Measurements from ENCODE around the gene POMGNT2. TPM values are rescaled to one million over a fixed set of nuclear protein-coding genes. Genes with fewer than 3 reads are reported as not detected.

POMGNT2 gene
- total and polyA plus RNA-seq, 4 donors = 2.8 to 12.0 (median 8.6) TPM

GRCh38 chr3:43062564-43063040 is 43.3 kb downstream of the POMGNT2 start:
- Histone ChIP-seq H3K27me3 (ENCODE audit: control insufficient read depth in 1 of 2, insufficient read depth in 2 of 2, low read length in 1 of 2) (no peaks in the 10 kb centered on the region), H3K4me3 (ENCODE audit: low read length in 2 of 2) (no peak overlapping the region), H3K9me3 (ENCODE audit: control insufficient read depth, low read length) (peaks cover 2% of the 10 kb centered on the region), H3K4me1 (ENCODE audit: control insufficient read depth in 1 of 2, insufficient read depth in 2 of 2, low read length in 2 of 2) (no peaks in the 10 kb centered on the region), H3K27ac (ENCODE audit: low read depth in 1 of 2, low read length in 2 of 2) (no peak overlapping the region), H3K36me3 (ENCODE audit: control insufficient read depth in 1 of 2, insufficient read depth in 2 of 2, low read length in 1 of 2) (no peaks in the 10 kb centered on the region)
- DNase-seq (no peak), ATAC-seq (ENCODE audit: low FRiP score) (peak; percentile 33)
- WGBS, 2 donors = 83 to 86% methylated on average over 8 of the region's 8 CpGs
- intact Hi-C loops (cut with DNase I) = no loop called here

- ATAC-seq (ENCODE audit: low FRiP score) (no peak), DNase-seq (no peak)
- H3K4me1 ChIP-seq (ENCODE audit: control insufficient read depth in 1 of 2, insufficient read depth in 2 of 2, low read length in 2 of 2) = no peaks in the 10 kb centered on the region
- H3K4me3 ChIP-seq (ENCODE audit: low read length in 2 of 2) = no peak overlapping the region
- H3K36me3 ChIP-seq (ENCODE audit: control insufficient read depth in 1 of 2, insufficient read depth in 2 of 2, low read length in 1 of 2) = no peaks in the 10 kb centered on the region
- no peaks in the 10 kb centered on the region for H3K27me3 ChIP-seq (ENCODE audit: control insufficient read depth in 1 of 2, insufficient read depth in 2 of 2, low read length in 1 of 2)
- no peak overlapping the region for H3K27ac ChIP-seq (ENCODE audit: low read depth in 1 of 2, low read length in 2 of 2)
- peaks cover 2% of the 10 kb centered on the region for H3K9me3 ChIP-seq (ENCODE audit: control insufficient read depth, low read length)
- WGBS, 2 donors = 96% methylated on average over 5 of the region's 5 CpGs
- intact Hi-C loops (cut with DNase I) = no loop called here
Observed at GRCh38 chr3:43062040-43062563, 43.8 kb downstream of the POMGNT2 start.

GRCh38 chr3:43061101-43061895 is 44.6 kb downstream of the POMGNT2 start:
- Histone ChIP-seq H3K9me3 (ENCODE audit: control insufficient read depth, low read length) (peaks cover 2% of the 10 kb centered on the region), H3K4me3 (ENCODE audit: low read length in 2 of 2) (no peak overlapping the region), H3K27me3 (ENCODE audit: control insufficient read depth in 1 of 2, insufficient read depth in 2 of 2, low read length in 1 of 2) (no peaks in the 10 kb centered on the region), H3K36me3 (ENCODE audit: control insufficient read depth in 1 of 2, insufficient read depth in 2 of 2, low read length in 1 of 2) (no peaks in the 10 kb centered on the region), H3K4me1 (ENCODE audit: control insufficient read depth in 1 of 2, insufficient read depth in 2 of 2, low read length in 2 of 2) (no peaks in the 10 kb centered on the region), H3K27ac (ENCODE audit: low read depth in 1 of 2, low read length in 2 of 2) (no peak overlapping the region)
- intact Hi-C loops (cut with DNase I) = no loop called here
- WGBS, 2 donors = 69 to 75% methylated on average over 8 of the region's 8 CpGs
- DNase-seq (no peak), ATAC-seq (ENCODE audit: low FRiP score) (no peak)

- WGBS, 2 donors = 95 to 97% methylated on average over 1 of the region's 1 CpG
- DNase-seq (no peak), ATAC-seq (ENCODE audit: low FRiP score) (no peak)
- H3K36me3 ChIP-seq (ENCODE audit: control insufficient read depth in 1 of 2, insufficient read depth in 2 of 2, low read length in 1 of 2) = no peaks in the 10 kb centered on the region
- H3K27me3 ChIP-seq (ENCODE audit: control insufficient read depth in 1 of 2, insufficient read depth in 2 of 2, low read length in 1 of 2) = no peaks in the 10 kb centered on the region
- no peak overlapping the region for H3K27ac ChIP-seq (ENCODE audit: low read depth in 1 of 2, low read length in 2 of 2)
- no peak overlapping the region for H3K4me3 ChIP-seq (ENCODE audit: low read length in 2 of 2)
- intact Hi-C loops (cut with DNase I) = no loop called here
- no peaks in the 10 kb centered on the region for H3K4me1 ChIP-seq (ENCODE audit: control insufficient read depth in 1 of 2, insufficient read depth in 2 of 2, low read length in 2 of 2)
- H3K9me3 ChIP-seq (ENCODE audit: control insufficient read depth, low read length) = peaks cover 2% of the 10 kb centered on the region
Observed at GRCh38 chr3:43059456-43059855, 46.4 kb downstream of the POMGNT2 start.

GRCh38 chr3:43055806-43056770 is 49.8 kb downstream of the POMGNT2 start:
- Histone ChIP-seq H3K9me3 (ENCODE audit: control insufficient read depth, low read length) (peaks cover 13% of the 10 kb centered on the region), H3K27ac (ENCODE audit: low read depth in 1 of 2, low read length in 2 of 2) (no peak overlapping the region), H3K4me3 (ENCODE audit: low read length in 2 of 2) (no peak overlapping the region), H3K4me1 (ENCODE audit: control insufficient read depth in 1 of 2, insufficient read depth in 2 of 2, low read length in 2 of 2) (no peaks in the 10 kb centered on the region), H3K36me3 (ENCODE audit: control insufficient read depth in 1 of 2, insufficient read depth in 2 of 2, low read length in 1 of 2) (no peaks in the 10 kb centered on the region), H3K27me3 (ENCODE audit: control insufficient read depth in 1 of 2, insufficient read depth in 2 of 2, low read length in 1 of 2) (no peaks in the 10 kb centered on the region)
- intact Hi-C loops (cut with DNase I) = no loop called here
- 94 to 95% methylated on average over 15 of the region's 15 CpGs for WGBS, 2 donors
- DNase-seq (no peak), ATAC-seq (ENCODE audit: low FRiP score) (no peak)

- ATAC-seq (ENCODE audit: low FRiP score) (no peak), DNase-seq (no peak)
- Histone ChIP-seq H3K4me1 (ENCODE audit: control insufficient read depth in 1 of 2, insufficient read depth in 2 of 2, low read length in 2 of 2) (no peaks in the 10 kb centered on the region), H3K27me3 (ENCODE audit: control insufficient read depth in 1 of 2, insufficient read depth in 2 of 2, low read length in 1 of 2) (no peaks in the 10 kb centered on the region), H3K9me3 (ENCODE audit: control insufficient read depth, low read length) (peaks cover 13% of the 10 kb centered on the region), H3K27ac (ENCODE audit: low read depth in 1 of 2, low read length in 2 of 2) (no peak overlapping the region), H3K36me3 (ENCODE audit: control insufficient read depth in 1 of 2, insufficient read depth in 2 of 2, low read length in 1 of 2) (no peaks in the 10 kb centered on the region), H3K4me3 (ENCODE audit: low read length in 2 of 2) (no peak overlapping the region)
- WGBS, 2 donors = 92 to 93% methylated on average over 7 of the region's 7 CpGs
- intact Hi-C loops (cut with DNase I) = no loop called here
Observed at GRCh38 chr3:43055393-43055792, 50.5 kb downstream of the POMGNT2 start.

GRCh38 chr3:43054754-43055153 is 51.1 kb downstream of the POMGNT2 start:
- no peaks in the 10 kb centered on the region for H3K27me3 ChIP-seq (ENCODE audit: control insufficient read depth in 1 of 2, insufficient read depth in 2 of 2, low read length in 1 of 2)
- DNase-seq = no peak
- no peak for ATAC-seq (ENCODE audit: low FRiP score)
- 93% methylated on average over 5 of the region's 5 CpGs for WGBS, 2 donors
- intact Hi-C loops (cut with DNase I) = no loop called here
- H3K9me3 ChIP-seq (ENCODE audit: control insufficient read depth, low read length) = peaks cover 13% of the 10 kb centered on the region
- no peaks in the 10 kb centered on the region for H3K4me1 ChIP-seq (ENCODE audit: control insufficient read depth in 1 of 2, insufficient read depth in 2 of 2, low read length in 2 of 2)
- H3K4me3 ChIP-seq (ENCODE audit: low read length in 2 of 2) = no peak overlapping the region
- H3K36me3 ChIP-seq (ENCODE audit: control insufficient read depth in 1 of 2, insufficient read depth in 2 of 2, low read length in 1 of 2) = no peaks in the 10 kb centered on the region
- H3K27ac ChIP-seq (ENCODE audit: low read depth in 1 of 2, low read length in 2 of 2) = no peak overlapping the region

- ATAC-seq (ENCODE audit: low FRiP score) (no peak), DNase-seq (no peak)
- Histone ChIP-seq H3K4me1 (ENCODE audit: control insufficient read depth in 1 of 2, insufficient read depth in 2 of 2, low read length in 2 of 2) (no peaks in the 10 kb centered on the region), H3K27ac (ENCODE audit: low read depth in 1 of 2, low read length in 2 of 2) (no peak overlapping the region), H3K4me3 (ENCODE audit: low read length in 2 of 2) (no peak overlapping the region), H3K36me3 (ENCODE audit: control insufficient read depth in 1 of 2, insufficient read depth in 2 of 2, low read length in 1 of 2) (no peaks in the 10 kb centered on the region), H3K9me3 (ENCODE audit: control insufficient read depth, low read length) (peaks cover 11% of the 10 kb centered on the region), H3K27me3 (ENCODE audit: control insufficient read depth in 1 of 2, insufficient read depth in 2 of 2, low read length in 1 of 2) (no peaks in the 10 kb centered on the region)
- WGBS, 2 donors = 95 to 97% methylated on average over 12 of the region's 12 CpGs
- intact Hi-C loops (cut with DNase I) = no loop called here
Observed at GRCh38 chr3:43053291-43053690, 52.6 kb downstream of the POMGNT2 start.
